Measurements from ENCODE around the gene MYBPC2. TPM values are rescaled to one million over a fixed set of nuclear protein-coding genes. Genes with fewer than 3 reads are reported as not detected.

The MYBPC2 gene
- total and polyA plus RNA-seq, 9 of the 15 experiments (the other 6 are each of a cell fraction or from before 2014, with no cell fraction given) = 0.01 to 0.14 (median 0.04) TPM; not detected in 6

- ChIA-PET CTCF (ENCODE audit: low intra/inter-chr PET ratio) (no interaction called here), POLR2A (no interaction called here)
- no peaks in the 10 kb centered on the region for H3K9me3 ChIP-seq (replicated peaks; ENCODE audit: control insufficient read depth, insufficient read depth, low read depth, low read length)
- TF ChIP-seq NR3C1 (CRISPR knock-in tag; IDR thresholded peaks at IDR 0.05) (no peak), SP2 (IDR thresholded peaks at IDR 0.05; ENCODE audit: extremely low read depth, low read depth, low read length, poor library complexity, severe bottlenecking) (no peak), SMARCC2 (IDR thresholded peaks at IDR 0.05; ENCODE audit: low read depth) (no peak), ZSCAN32 (CRISPR knock-in tag; IDR thresholded peaks at IDR 0.05) (no peak), PURB (CRISPR knock-in tag; IDR thresholded peaks at IDR 0.05; ENCODE audit: low read depth) (no peak), PREB (CRISPR knock-in tag; IDR thresholded peaks at IDR 0.05) (no peak), ZNF436 (CRISPR knock-in tag; IDR thresholded peaks at IDR 0.05) (no peak), HES1 (IDR thresholded peaks at IDR 0.05; ENCODE audit: low read depth) (no peak), SETDB1 (IDR thresholded peaks at IDR 0.05; ENCODE audit: low read length) (no peak), IRF9 (tag; IDR thresholded peaks at IDR 0.05) (no peak), ZNF707 (CRISPR knock-in tag; conservative IDR thresholded peaks at IDR 0.05) (no peak), ZNF431 (CRISPR knock-in tag; IDR thresholded peaks at IDR 0.05) (no peak), MEF2D (tag; conservative IDR thresholded peaks at IDR 0.05; ENCODE audit: low read depth) (no peak), MCM3 (IDR thresholded peaks at IDR 0.05) (no peak), MTA3 (IDR thresholded peaks at IDR 0.05; ENCODE audit: borderline replicate concordance) (no peak), SRSF7 (optimal IDR thresholded peaks at IDR 0.05; ENCODE audit: low read depth, low read length) (no peak), HMG20B (CRISPR knock-in tag; IDR thresholded peaks at IDR 0.05) (no peak)
- DNase-seq (ENCODE audit: extremely low read depth in 1 of 4, low spot score in 3 of 4) = no peak
- no peaks in the 10 kb centered on the region for H4K20me1 ChIP-seq (replicated peaks; ENCODE audit: control insufficient read depth, insufficient read depth, low read length)
- intact Hi-C loops (cut with micrococcal nuclease) (no loop called here), in situ Hi-C loops (cut with MboI) (no loop called here)
- no peak overlapping the region for H3K9ac ChIP-seq (ENCODE audit: insufficient read depth in 1 of 2, low read depth in 2 of 2, low read length in 2 of 2)
- no peak for ATAC-seq
- H3K27me3 ChIP-seq (ENCODE audit: control insufficient read depth in 2 of 2, insufficient read depth in 2 of 2, low read length in 2 of 2) = no peaks in the 10 kb centered on the region
- 46% methylated on average over 5 of the region's 8 CpGs for WGBS (ENCODE audit: insufficient coverage, low coverage, missing lambda C conversion rate)
- H2AFZ ChIP-seq (ENCODE audit: low read depth, low read length) = no peak overlapping the region
- FAIRE-seq = no peak
- no peaks in the 10 kb centered on the region for H3K79me2 ChIP-seq (ENCODE audit: control insufficient read depth, insufficient read depth, low read length)
- H3K4me1 ChIP-seq (replicated peaks in 1 of 2; ENCODE audit: control insufficient read depth in 2 of 2, insufficient read depth in 2 of 2, low read length in 2 of 2) = peaks cover 3 to 31% of the 10 kb centered on the region in 2 experiments; a peak in 4 of 5 replicates
- H3K9me1 ChIP-seq (ENCODE audit: control insufficient read depth, insufficient read depth, low read length) = no peaks in the 10 kb centered on the region
- H3K4me2 ChIP-seq (ENCODE audit: insufficient read depth, low read length) = no peak overlapping the region
- H3K4me3 ChIP-seq = no peak overlapping the region
- no TSS peak for BruUV-seq (replicated peaks)
- no peak overlapping the region for H3K27ac ChIP-seq (ENCODE audit: extremely low read depth, low read depth, low read length)
- H3K36me3 ChIP-seq (ENCODE audit: control insufficient read depth, insufficient read depth, low read length) = no peaks in the 10 kb centered on the region
Measured at GRCh38 chr19:50497022-50497405, 64.3 kb downstream of the MYBPC2 start.

All from K562 (cell line).